ENCODE data around the gene SBSN. TPM values are rescaled to one million over a fixed set of nuclear protein-coding genes. Genes with fewer than 3 reads are reported as not detected.
A peak's percentile ranks its signal among the peaks of the same experiment; 100 is the strongest.

SBSN gene
- polyA plus RNA-seq, 2 of the 4 experiments (the other 2 are of a cell fraction): 0.28 to 1.1 TPM

GRCh38 chr19:35518313-35518712 is 9.8 kb downstream of the SBSN start:
- ATAC-seq (peak; percentile 68 to 69), FAIRE-seq (peak; percentile 90), DNase-seq (ENCODE audit: low read depth in 1 of 2, low spot score in 1 of 2) (peak; percentile 62 to 72)
- no peak overlapping the region for H3K4me3 ChIP-seq
- ChIA-PET CTCF (interaction anchor here (0.9 to 6.2 kb wide), 7 partner anchors 8 to 413 kb away, joined by 3 to 43 read pairs (median 8); no protein-coding TSS in a partner anchor), POLR2A (no interaction called here)
- H3K4me2 ChIP-seq: peak overlapping the region; percentile 21
- no peaks in the 10 kb centered on the region for H3K9me3 ChIP-seq
- H3K4me1 ChIP-seq: peaks cover 23% of the 10 kb centered on the region
- TF ChIP-seq MAZ (IDR thresholded peaks at IDR 0.05; ENCODE audit: borderline replicate concordance, low read depth, low read length) (no peak), ELK1 (IDR thresholded peaks at IDR 0.05; ENCODE audit: low read depth, low read length) (no peak), FOSL2 (IDR thresholded peaks at IDR 0.05) (0 out of 2 replicates have a peak, but pooled peaks have one; percentile 42), FOSL2 (CRISPR knock-in tag; IDR thresholded peaks at IDR 0.05) (peak; percentile 74), PHF8 (IDR thresholded peaks at IDR 0.05; ENCODE audit: borderline replicate concordance, low read depth) (no peak), POLR2AphosphoS2 (conservative IDR thresholded peaks at IDR 0.05; ENCODE audit: low read length) (no peak), BHLHE40 (IDR thresholded peaks at IDR 0.05; ENCODE audit: low read depth, low read length) (no peak), BCL3 (IDR thresholded peaks at IDR 0.05) (no peak), TFCP2L1 (CRISPR knock-in tag; IDR thresholded peaks at IDR 0.05) (no peak)
- H3K27ac ChIP-seq: peak overlapping the region; percentile 46 to 47; a peak in 4 of 6 replicates
- 25% methylated on average over 6 of the region's 6 CpGs for WGBS (ENCODE audit: missing lambda C conversion rate)

GRCh38 chr19:35517342-35517741 is 10.8 kb downstream of the SBSN start:
- CTCF ChIA-PET: interaction anchor here (0.8 to 6.2 kb wide), 9 partner anchors 13 to 375 kb away, joined by 3 to 50 read pairs (median 5); no protein-coding TSS in a partner anchor
- H3K4me2 ChIP-seq: no peak overlapping the region
- DNase-seq (ENCODE audit: low read depth in 1 of 2, low spot score in 1 of 2) (no peak), ATAC-seq (no peak), FAIRE-seq (no peak)
- H3K27ac ChIP-seq: no peak overlapping the region
- no peaks in the 10 kb centered on the region for H3K9me3 ChIP-seq
- WGBS (ENCODE audit: missing lambda C conversion rate): 90% methylated on average over 2 of the region's 2 CpGs
- H3K4me1 ChIP-seq: peaks cover 23% of the 10 kb centered on the region
- POLR2A ChIA-PET: no interaction called here
- no peak overlapping the region for H3K4me3 ChIP-seq
- TF ChIP-seq ELK1 (IDR thresholded peaks at IDR 0.05; ENCODE audit: low read depth, low read length) (no peak), RARB (CRISPR knock-in tag; IDR thresholded peaks at IDR 0.05) (no peak), HDAC2 (IDR thresholded peaks at IDR 0.05) (no peak), HOXA7 (CRISPR knock-in tag; IDR thresholded peaks at IDR 0.05) (no peak)

GRCh38 chr19:35516310-35516709 is 11.8 kb downstream of the SBSN start:
- no peak for TF ChIP-seq NFE2L2 (conservative IDR thresholded peaks at IDR 0.05; ENCODE audit: low read length)
- TF ChIP-seq USF2 (IDR thresholded peaks at IDR 0.05): no peak
- no peak for TF ChIP-seq HEYL (CRISPR knock-in tag; IDR thresholded peaks at IDR 0.05)
- POLR2A ChIA-PET: interaction anchor here (0.6 kb wide), 1 partner anchor 9 kb away, joined by 3 read pairs; no protein-coding TSS in a partner anchor

More at GRCh38 chr19:35516310-35516709, 11.8 kb downstream of the SBSN start:
- DNase-seq (ENCODE audit: low read depth in 1 of 2, low spot score in 1 of 2) (no peak), FAIRE-seq (no peak), ATAC-seq (no peak)
- CTCF ChIA-PET: interaction anchor here (0.8 to 6.2 kb wide), 8 partner anchors 11 to 163 kb away, joined by 3 to 50 read pairs (median 8); no protein-coding TSS in a partner anchor
- Histone ChIP-seq H3K9me3 (no peaks in the 10 kb centered on the region), H3K27ac (no peak overlapping the region), H3K4me3 (no peak overlapping the region), H3K4me1 (peaks cover 23% of the 10 kb centered on the region), H3K4me2 (no peak overlapping the region)
- WGBS (ENCODE audit: missing lambda C conversion rate): 81% methylated on average over 3 of the region's 3 CpGs

Data from A549 (cell line).